Hematopoietic multipotent progenitor cell treated with erythropoietin and hydrocortisone succinate and interleukin-3 and kit ligand, for 4 days (in vitro differentiated cells): Measurements from ENCODE around the gene SULT2A1.
"Not testable (repeated sequence)": the region's sequence is repeated elsewhere in the genome, so short reads cannot be mapped to it uniquely, and the experiment has no call there.

ENCODE experiments used
- DNase-seq: peaks from one replicate; pipeline ENCODE4 v3.0.0-alpha.2; 2015

Gene SULT2A1

GRCh38 chr19:47859838-47860237, 26.3 kb downstream of the SULT2A1 start:
- not testable (repeated sequence) for DNase-seq

- not testable (repeated sequence) for DNase-seq
Observed at GRCh38 chr19:47858646-47859285, 27.3 kb downstream of the SULT2A1 start, which contains the start of gene TPRX2. TPRX2 (plus strand) TSS chr19:47859235; CDS start chr19:47859247, 12 bp downstream.

- DNase-seq: not testable (repeated sequence)
Observed at GRCh38 chr19:47858231-47858630, 27.9 kb downstream of the SULT2A1 start.

- DNase-seq: peak; percentile 18
Observed at GRCh38 chr19:47854459-47854858, 31.7 kb downstream of the SULT2A1 start.

- no peak for DNase-seq
Observed at GRCh38 chr19:47853003-47853402, 33.1 kb downstream of the SULT2A1 start.

- peak; percentile 64 for DNase-seq
Observed at GRCh38 chr19:47848823-47849473, 37.2 kb downstream of the SULT2A1 start.

- DNase-seq: no peak
Observed at GRCh38 chr19:47848425-47848822, 37.7 kb downstream of the SULT2A1 start.

GRCh38 chr19:47842941-47843340, 43.2 kb downstream of the SULT2A1 start:
- DNase-seq: no peak

GRCh38 chr19:47839913-47840312, 46.2 kb downstream of the SULT2A1 start:
- no peak for DNase-seq

GRCh38 chr19:47839411-47839810, 46.7 kb downstream of the SULT2A1 start:
- DNase-seq: no peak

GRCh38 chr19:47836038-47836437, 50.1 kb downstream of the SULT2A1 start:
- DNase-seq: no peak

- DNase-seq: no peak
Observed at GRCh38 chr19:47832723-47833122, 53.4 kb downstream of the SULT2A1 start.

- no peak for DNase-seq
Observed at GRCh38 chr19:47826800-47827199, 59.3 kb downstream of the SULT2A1 start.

GRCh38 chr19:47824396-47824795, 61.7 kb downstream of the SULT2A1 start:
- DNase-seq: peak; percentile 7

- no peak for DNase-seq
Observed at GRCh38 chr19:47821460-47822020, 64.6 kb downstream of the SULT2A1 start, which contains the start of gene CRX. CRX (plus strand) TSS chr19:47821937; CDS start chr19:47834444, 12,507 bp downstream.
